Activated CD8-positive, alpha-beta memory T cell treated with anti-CD3 and anti-CD28 coated beads for 1 hour (primary cell): ENCODE measurements around the gene ZIC3.

Experiments used
- DNase-seq, 2 donors: peaks; one replicate each; pipeline ENCODE4 v3.0.0-alpha.2; 2020; ENCODE audit warnings: low read depth in 1 of 2; ENCODE audit errors: extremely low read depth in 1 of 2

ZIC3 gene

GRCh38 chrX:137573324-137574101, 7.6 kb downstream of the ZIC3 start:
- no peak for DNase-seq

GRCh38 chrX:137574102-137574783, 8.3 kb downstream of the ZIC3 start:
- DNase-seq: no peak

- DNase-seq: no peak
Measured at GRCh38 chrX:137574784-137575293, 8.9 kb downstream of the ZIC3 start.

- no peak for DNase-seq
Measured at GRCh38 chrX:137575596-137576255, 9.8 kb downstream of the ZIC3 start.

GRCh38 chrX:137587151-137587550, 21.2 kb downstream of the ZIC3 start:
- DNase-seq: no peak

- no peak for DNase-seq
Measured at GRCh38 chrX:137600769-137601168, 34.8 kb downstream of the ZIC3 start.
